GM10248 (cell line): Measurements from ENCODE around the gene EME2.

Experiments
- CTCF ChIA-PET: fragments of 300-600 bp; sonication (Branson Sonifier 250); formaldehyde crosslinking; extraction: SDS; loops from one replicate; lab custom pipeline; 2021; ENCODE audit warnings: antibody characterized with exemption; lab: Yijun Ruan, JAX
- POLR2A ChIA-PET: fragments of 350-650 bp; sonication (Branson Sonifier 250); formaldehyde crosslinking; extraction: SDS; loops from one replicate; lab custom pipeline; 2020; ENCODE audit warnings: antibody characterized with exemption; lab: Yijun Ruan, JAX
- DNase-seq: peaks from one replicate; pipeline ENCODE4 v3.0.0; 2012; ENCODE audit errors: extremely low spot score
- TF ChIP-seq, protein P1 (sequence below): IDR thresholded peaks from 2 replicates; pipeline ENCODE4 v1.5.1; 2012; ENCODE audit warnings: mild to moderate bottlenecking, low read depth; ENCODE audit errors: extremely low read depth, missing control alignments, control extremely low read depth

The EME2 gene

DNA sequence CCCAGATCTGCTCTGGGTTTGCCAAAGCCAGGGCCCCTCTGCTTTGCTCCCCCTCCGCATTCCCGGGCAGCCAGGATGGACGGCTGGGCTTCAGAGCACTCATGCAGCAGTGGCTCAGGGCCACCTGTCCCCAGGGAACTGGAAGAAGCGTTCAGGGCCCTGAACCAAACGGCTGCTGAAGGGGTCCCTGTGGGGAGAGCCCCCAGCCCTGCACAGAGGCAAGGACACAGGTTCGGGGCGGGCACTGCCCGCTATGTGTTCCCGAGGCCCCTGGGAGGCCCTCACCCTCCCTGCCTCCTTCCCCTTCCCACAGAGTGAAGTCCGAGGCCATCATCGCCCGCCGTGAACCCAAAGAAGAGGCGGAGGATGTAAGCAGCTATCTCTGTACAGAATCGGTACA lies 11.7 kb upstream of the EME2 start:
- ChIA-PET POLR2A (no interaction called here), CTCF (interaction anchor here (1.3 kb wide), 1 partner anchor 37 kb away, joined by 3 read pairs; no protein-coding TSS in a partner anchor)
- TF ChIP-seq, protein P1, sequence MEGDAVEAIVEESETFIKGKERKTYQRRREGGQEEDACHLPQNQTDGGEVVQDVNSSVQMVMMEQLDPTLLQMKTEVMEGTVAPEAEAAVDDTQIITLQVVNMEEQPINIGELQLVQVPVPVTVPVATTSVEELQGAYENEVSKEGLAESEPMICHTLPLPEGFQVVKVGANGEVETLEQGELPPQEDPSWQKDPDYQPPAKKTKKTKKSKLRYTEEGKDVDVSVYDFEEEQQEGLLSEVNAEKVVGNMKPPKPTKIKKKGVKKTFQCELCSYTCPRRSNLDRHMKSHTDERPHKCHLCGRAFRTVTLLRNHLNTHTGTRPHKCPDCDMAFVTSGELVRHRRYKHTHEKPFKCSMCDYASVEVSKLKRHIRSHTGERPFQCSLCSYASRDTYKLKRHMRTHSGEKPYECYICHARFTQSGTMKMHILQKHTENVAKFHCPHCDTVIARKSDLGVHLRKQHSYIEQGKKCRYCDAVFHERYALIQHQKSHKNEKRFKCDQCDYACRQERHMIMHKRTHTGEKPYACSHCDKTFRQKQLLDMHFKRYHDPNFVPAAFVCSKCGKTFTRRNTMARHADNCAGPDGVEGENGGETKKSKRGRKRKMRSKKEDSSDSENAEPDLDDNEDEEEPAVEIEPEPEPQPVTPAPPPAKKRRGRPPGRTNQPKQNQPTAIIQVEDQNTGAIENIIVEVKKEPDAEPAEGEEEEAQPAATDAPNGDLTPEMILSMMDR: no peak
- no peak for DNase-seq

GRCh38 chr16:1761751-1762150 lies 10.9 kb upstream of the EME2 start:
- DNase-seq: no peak

DNA sequence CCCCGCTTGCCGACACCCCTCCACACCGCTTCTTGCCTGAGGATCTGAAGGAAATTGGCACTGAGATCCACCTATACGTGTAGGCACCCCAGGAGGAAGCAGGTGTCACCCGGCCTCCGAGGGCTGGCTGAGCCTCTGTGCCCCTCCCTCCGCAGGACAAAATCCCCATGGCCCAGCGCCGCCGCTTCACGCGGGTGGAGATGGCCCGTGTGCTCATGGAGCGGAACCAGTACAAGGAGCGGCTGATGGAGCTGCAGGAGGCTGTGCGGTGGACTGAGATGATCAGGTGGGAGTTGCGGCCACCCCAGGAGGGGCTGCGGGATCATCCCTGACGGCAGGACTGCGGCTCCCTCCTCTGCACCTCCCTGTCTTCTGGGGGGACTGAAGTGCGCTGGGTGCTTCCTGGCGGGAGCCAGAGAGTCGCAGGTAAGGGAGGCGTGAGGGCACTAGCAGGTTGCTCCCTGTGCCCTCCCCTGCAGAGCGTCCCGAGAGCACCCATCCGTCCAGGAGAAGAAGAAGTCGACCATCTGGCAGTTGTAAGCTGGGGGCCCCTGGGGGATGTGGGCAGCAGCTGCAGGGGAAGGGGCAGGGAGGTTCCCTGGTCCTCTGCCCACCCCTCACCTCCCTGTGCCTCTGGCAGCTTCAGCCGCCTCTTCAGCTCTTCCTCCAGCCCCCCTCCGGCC lies 10.3 kb upstream of the EME2 start:
- POLR2A ChIA-PET: no interaction called here
- TF ChIP-seq, protein P1: no peak
- CTCF ChIA-PET: no interaction called here
- DNase-seq: no peak

More at GRCh38 chr16:1761751-1762150, 10.9 kb upstream of the EME2 start:
- CTCF ChIA-PET: no interaction called here
- TF ChIP-seq, protein P1: no peak
- POLR2A ChIA-PET: no interaction called here

GRCh38 chr16:1762879-1763520 lies 9.6 kb upstream of the EME2 start:
- POLR2A ChIA-PET: no interaction called here
- DNase-seq: no peak
- TF ChIP-seq, protein P1: no peak
- CTCF ChIA-PET: no interaction called here

- ChIA-PET CTCF (interaction anchor here (1.4 to 1.6 kb wide), 2 partner anchors 10 to 401 kb away, joined by 3 to 9 read pairs; no protein-coding TSS in a partner anchor), POLR2A (no interaction called here)
- no peak for DNase-seq
- TF ChIP-seq, protein P1: no peak
Observed at GRCh38 chr16:1763521-1764511, 8.8 kb upstream of the EME2 start.

- no peak for DNase-seq
- TF ChIP-seq, protein P1: no peak
- ChIA-PET CTCF (interaction anchor here (0.9 to 1.6 kb wide), 4 partner anchors 9 to 402 kb away, joined by 3 to 9 read pairs (median 4); partner anchors contain the start of gene MAPK8IP3), POLR2A (interaction anchor here (0.6 kb wide), 1 partner anchor 382 kb away, joined by 4 read pairs; no protein-coding TSS in a partner anchor)
Observed at GRCh38 chr16:1764971-1765370, 7.6 kb upstream of the EME2 start.
